ENCODE data around the gene CRIM1. TPM values are rescaled to one million over a fixed set of nuclear protein-coding genes. Genes with fewer than 3 reads are reported as not detected.
A peak's percentile ranks its signal among the peaks of the same experiment; 100 is the strongest.

Gene CRIM1
- total RNA-seq, 1 experiment from 2014 or later: 24.1 TPM

DNA sequence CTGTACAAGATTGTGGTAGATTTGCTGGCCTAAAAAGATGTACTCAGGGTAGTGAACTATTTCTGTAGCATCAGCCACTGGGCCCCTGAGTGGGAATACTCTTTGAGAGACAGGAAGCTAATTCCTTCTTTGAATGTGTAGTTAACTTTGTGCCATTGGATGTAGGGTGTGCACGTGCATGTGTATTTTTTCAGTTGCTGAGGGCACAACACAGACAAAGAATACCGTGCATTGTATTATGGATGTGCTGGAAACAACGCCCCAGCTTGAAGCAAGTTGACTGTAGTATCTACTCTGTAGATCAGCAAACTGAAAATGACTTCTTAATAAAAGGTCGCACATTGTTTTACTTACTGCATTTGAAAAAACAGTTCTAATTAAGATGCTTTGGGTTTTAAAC, 14.1 kb downstream of the CRIM1 start (continued):
- TF ChIP-seq ETV6 (CRISPR knock-in tag; IDR thresholded peaks at IDR 0.05) (no peak), CBFB (CRISPR knock-in tag; IDR thresholded peaks at IDR 0.05; ENCODE audit: low read depth) (no peak), ZNF121 (CRISPR knock-in tag; IDR thresholded peaks at IDR 0.05) (no peak)
- TF ChIP-seq, protein P1, sequence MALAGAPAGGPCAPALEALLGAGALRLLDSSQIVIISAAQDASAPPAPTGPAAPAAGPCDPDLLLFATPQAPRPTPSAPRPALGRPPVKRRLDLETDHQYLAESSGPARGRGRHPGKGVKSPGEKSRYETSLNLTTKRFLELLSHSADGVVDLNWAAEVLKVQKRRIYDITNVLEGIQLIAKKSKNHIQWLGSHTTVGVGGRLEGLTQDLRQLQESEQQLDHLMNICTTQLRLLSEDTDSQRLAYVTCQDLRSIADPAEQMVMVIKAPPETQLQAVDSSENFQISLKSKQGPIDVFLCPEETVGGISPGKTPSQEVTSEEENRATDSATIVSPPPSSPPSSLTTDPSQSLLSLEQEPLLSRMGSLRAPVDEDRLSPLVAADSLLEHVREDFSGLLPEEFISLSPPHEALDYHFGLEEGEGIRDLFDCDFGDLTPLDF (CRISPR knock-in tag; IDR thresholded peaks at IDR 0.05): no peak
- TF ChIP-seq, protein P2, sequence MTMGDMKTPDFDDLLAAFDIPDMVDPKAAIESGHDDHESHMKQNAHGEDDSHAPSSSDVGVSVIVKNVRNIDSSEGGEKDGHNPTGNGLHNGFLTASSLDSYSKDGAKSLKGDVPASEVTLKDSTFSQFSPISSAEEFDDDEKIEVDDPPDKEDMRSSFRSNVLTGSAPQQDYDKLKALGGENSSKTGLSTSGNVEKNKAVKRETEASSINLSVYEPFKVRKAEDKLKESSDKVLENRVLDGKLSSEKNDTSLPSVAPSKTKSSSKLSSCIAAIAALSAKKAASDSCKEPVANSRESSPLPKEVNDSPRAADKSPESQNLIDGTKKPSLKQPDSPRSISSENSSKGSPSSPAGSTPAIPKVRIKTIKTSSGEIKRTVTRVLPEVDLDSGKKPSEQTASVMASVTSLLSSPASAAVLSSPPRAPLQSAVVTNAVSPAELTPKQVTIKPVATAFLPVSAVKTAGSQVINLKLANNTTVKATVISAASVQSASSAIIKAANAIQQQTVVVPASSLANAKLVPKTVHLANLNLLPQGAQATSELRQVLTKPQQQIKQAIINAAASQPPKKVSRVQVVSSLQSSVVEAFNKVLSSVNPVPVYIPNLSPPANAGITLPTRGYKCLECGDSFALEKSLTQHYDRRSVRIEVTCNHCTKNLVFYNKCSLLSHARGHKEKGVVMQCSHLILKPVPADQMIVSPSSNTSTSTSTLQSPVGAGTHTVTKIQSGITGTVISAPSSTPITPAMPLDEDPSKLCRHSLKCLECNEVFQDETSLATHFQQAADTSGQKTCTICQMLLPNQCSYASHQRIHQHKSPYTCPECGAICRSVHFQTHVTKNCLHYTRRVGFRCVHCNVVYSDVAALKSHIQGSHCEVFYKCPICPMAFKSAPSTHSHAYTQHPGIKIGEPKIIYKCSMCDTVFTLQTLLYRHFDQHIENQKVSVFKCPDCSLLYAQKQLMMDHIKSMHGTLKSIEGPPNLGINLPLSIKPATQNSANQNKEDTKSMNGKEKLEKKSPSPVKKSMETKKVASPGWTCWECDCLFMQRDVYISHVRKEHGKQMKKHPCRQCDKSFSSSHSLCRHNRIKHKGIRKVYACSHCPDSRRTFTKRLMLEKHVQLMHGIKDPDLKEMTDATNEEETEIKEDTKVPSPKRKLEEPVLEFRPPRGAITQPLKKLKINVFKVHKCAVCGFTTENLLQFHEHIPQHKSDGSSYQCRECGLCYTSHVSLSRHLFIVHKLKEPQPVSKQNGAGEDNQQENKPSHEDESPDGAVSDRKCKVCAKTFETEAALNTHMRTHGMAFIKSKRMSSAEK (CRISPR knock-in tag; IDR thresholded peaks at IDR 0.05; ENCODE audit: borderline replicate concordance): no peak

DNA sequence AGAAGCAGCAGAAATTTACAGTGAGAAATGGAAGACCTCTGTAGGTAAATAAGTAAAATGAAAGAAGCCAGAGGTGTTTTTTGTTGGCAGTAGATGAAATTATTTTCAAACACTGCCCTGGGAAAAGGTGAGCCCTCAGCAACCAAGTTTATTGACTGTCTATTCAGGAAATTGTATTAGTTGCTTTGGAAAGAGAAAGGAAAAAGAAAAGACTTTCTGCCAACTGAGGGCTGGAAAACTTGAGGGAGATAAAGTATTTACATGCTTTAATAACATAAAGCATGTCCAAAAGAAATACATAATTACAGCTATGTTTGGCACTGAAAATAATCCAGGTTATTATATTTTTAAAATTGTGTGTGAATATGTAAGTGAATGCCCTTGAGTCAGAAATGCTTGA, 14.7 kb downstream of the CRIM1 start:
- no peaks in the 10 kb centered on the region for H3K36me3 Mint-ChIP-seq
- ATAC-seq (no peak), DNase-seq (ENCODE audit: low spot score) (no peak)
- no peaks in the 10 kb centered on the region for H3K9me3 Mint-ChIP-seq
- peaks cover 100% of the 10 kb centered on the region for H3K4me1 Mint-ChIP-seq
- H3K27ac Mint-ChIP-seq: no peak overlapping the region
- no peak overlapping the region for H3K4me3 Mint-ChIP-seq
- ChIA-PET CTCF (interaction anchor here (2.9 to 3.4 kb wide), 2 partner anchors 90 kb away, joined by 19 to 23 read pairs; no protein-coding TSS in a partner anchor), POLR2A (no interaction called here)
- TF ChIP-seq, protein P3, sequence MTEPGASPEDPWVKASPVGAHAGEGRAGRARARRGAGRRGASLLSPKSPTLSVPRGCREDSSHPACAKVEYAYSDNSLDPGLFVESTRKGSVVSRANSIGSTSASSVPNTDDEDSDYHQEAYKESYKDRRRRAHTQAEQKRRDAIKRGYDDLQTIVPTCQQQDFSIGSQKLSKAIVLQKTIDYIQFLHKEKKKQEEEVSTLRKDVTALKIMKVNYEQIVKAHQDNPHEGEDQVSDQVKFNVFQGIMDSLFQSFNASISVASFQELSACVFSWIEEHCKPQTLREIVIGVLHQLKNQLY (CRISPR knock-in tag; IDR thresholded peaks at IDR 0.05): no peak
- TF ChIP-seq RORB (CRISPR knock-in tag; IDR thresholded peaks at IDR 0.05) (no peak), CREM (CRISPR knock-in tag; IDR thresholded peaks at IDR 0.05) (no peak), ZBTB21 (CRISPR knock-in tag; IDR thresholded peaks at IDR 0.05; ENCODE audit: borderline replicate concordance) (no peak), EMX1 (CRISPR knock-in tag; IDR thresholded peaks at IDR 0.05) (no peak), IRF2 (CRISPR knock-in tag; IDR thresholded peaks at IDR 0.05; ENCODE audit: borderline replicate concordance, low read depth) (no peak), FOXJ3 (CRISPR knock-in tag; IDR thresholded peaks at IDR 0.05; ENCODE audit: borderline replicate concordance) (no peak)
- TF ChIP-seq, protein P4, sequence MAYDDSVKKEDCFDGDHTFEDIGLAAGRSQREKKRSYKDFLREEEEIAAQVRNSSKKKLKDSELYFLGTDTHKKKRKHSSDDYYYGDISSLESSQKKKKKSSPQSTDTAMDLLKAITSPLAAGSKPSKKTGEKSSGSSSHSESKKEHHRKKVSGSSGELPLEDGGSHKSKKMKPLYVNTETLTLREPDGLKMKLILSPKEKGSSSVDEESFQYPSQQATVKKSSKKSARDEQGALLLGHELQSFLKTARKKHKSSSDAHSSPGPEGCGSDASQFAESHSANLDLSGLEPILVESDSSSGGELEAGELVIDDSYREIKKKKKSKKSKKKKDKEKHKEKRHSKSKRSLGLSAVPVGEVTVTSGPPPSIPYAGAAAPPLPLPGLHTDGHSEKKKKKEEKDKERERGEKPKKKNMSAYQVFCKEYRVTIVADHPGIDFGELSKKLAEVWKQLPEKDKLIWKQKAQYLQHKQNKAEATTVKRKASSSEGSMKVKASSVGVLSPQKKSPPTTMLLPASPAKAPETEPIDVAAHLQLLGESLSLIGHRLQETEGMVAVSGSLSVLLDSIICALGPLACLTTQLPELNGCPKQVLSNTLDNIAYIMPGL (CRISPR knock-in tag; IDR thresholded peaks at IDR 0.05): no peak
- no peaks in the 10 kb centered on the region for H3K27me3 Mint-ChIP-seq (ENCODE audit: low read depth)

DNA sequence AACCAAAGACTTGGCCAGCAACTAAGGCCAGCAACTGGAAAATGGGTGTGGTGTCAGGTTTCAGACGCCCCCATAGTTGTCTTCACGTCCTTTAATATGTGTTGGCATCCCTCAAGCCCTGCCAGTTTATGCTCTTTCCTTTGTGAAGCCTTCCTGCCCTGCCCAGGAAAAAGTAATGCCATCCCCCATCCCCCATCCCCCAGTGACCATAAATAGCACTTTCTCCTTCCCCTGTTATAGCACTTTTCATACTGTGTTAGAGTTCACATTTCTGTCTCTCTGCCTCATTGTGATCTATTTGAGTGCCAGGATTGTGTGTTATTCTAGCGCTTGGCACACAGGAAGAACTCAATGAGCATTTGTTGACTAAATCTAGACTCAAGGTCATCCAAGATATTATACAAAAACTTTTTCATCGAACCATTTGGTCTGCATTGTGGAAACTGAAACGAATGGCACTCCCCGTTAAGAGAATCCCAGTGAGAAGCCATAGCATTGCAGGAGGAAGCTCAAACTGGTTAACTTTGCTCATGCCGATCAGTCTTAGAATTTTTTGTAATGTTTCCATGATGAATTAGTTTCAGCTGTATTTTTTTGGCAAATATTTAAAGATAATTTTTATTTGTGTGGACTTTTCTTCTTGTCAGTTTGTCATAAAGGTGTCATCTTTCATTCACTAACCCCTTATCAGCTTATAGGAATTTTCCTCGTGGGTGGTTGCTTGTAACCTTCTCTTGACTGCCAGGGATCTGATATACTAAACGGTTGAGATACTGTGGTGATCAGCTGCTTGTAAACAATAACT, 15.7 kb downstream of the CRIM1 start:
- DNase-seq (ENCODE audit: low spot score) (no peak), ATAC-seq (no peak)
- Mint-ChIP-seq H3K4me3 (peak overlapping the region; percentile 8), H3K27me3 (ENCODE audit: low read depth) (no peaks in the 10 kb centered on the region), H3K36me3 (no peaks in the 10 kb centered on the region), H3K4me1 (peaks cover 100% of the 10 kb centered on the region), H3K27ac (peak overlapping the region; percentile 97), H3K9me3 (no peaks in the 10 kb centered on the region)
- POLR2A ChIA-PET: interaction anchor here (0.5 to 0.9 kb wide), 2 partner anchors 9 to 176 kb away, joined by 3 to 4 read pairs; no protein-coding TSS in a partner anchor
- TF ChIP-seq SMAD4 (CRISPR knock-in tag; IDR thresholded peaks at IDR 0.05) (no peak), CREM (CRISPR knock-in tag; IDR thresholded peaks at IDR 0.05) (no peak), SP1 (CRISPR knock-in tag; conservative IDR thresholded peaks at IDR 0.05) (no peak), TEAD1 (CRISPR knock-in tag; IDR thresholded peaks at IDR 0.05) (no peak), TP53 (CRISPR knock-in tag; IDR thresholded peaks at IDR 0.05) (no peak)
- TF ChIP-seq, protein P5, sequence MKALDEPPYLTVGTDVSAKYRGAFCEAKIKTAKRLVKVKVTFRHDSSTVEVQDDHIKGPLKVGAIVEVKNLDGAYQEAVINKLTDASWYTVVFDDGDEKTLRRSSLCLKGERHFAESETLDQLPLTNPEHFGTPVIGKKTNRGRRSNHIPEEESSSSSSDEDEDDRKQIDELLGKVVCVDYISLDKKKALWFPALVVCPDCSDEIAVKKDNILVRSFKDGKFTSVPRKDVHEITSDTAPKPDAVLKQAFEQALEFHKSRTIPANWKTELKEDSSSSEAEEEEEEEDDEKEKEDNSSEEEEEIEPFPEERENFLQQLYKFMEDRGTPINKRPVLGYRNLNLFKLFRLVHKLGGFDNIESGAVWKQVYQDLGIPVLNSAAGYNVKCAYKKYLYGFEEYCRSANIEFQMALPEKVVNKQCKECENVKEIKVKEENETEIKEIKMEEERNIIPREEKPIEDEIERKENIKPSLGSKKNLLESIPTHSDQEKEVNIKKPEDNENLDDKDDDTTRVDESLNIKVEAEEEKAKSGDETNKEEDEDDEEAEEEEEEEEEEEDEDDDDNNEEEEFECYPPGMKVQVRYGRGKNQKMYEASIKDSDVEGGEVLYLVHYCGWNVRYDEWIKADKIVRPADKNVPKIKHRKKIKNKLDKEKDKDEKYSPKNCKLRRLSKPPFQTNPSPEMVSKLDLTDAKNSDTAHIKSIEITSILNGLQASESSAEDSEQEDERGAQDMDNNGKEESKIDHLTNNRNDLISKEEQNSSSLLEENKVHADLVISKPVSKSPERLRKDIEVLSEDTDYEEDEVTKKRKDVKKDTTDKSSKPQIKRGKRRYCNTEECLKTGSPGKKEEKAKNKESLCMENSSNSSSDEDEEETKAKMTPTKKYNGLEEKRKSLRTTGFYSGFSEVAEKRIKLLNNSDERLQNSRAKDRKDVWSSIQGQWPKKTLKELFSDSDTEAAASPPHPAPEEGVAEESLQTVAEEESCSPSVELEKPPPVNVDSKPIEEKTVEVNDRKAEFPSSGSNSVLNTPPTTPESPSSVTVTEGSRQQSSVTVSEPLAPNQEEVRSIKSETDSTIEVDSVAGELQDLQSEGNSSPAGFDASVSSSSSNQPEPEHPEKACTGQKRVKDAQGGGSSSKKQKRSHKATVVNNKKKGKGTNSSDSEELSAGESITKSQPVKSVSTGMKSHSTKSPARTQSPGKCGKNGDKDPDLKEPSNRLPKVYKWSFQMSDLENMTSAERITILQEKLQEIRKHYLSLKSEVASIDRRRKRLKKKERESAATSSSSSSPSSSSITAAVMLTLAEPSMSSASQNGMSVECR (CRISPR knock-in tag; IDR thresholded peaks at IDR 0.05; ENCODE audit: borderline replicate concordance): no peak
- TF ChIP-seq, protein P6, sequence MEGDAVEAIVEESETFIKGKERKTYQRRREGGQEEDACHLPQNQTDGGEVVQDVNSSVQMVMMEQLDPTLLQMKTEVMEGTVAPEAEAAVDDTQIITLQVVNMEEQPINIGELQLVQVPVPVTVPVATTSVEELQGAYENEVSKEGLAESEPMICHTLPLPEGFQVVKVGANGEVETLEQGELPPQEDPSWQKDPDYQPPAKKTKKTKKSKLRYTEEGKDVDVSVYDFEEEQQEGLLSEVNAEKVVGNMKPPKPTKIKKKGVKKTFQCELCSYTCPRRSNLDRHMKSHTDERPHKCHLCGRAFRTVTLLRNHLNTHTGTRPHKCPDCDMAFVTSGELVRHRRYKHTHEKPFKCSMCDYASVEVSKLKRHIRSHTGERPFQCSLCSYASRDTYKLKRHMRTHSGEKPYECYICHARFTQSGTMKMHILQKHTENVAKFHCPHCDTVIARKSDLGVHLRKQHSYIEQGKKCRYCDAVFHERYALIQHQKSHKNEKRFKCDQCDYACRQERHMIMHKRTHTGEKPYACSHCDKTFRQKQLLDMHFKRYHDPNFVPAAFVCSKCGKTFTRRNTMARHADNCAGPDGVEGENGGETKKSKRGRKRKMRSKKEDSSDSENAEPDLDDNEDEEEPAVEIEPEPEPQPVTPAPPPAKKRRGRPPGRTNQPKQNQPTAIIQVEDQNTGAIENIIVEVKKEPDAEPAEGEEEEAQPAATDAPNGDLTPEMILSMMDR (IDR thresholded peaks at IDR 0.05): no peak
- CTCF ChIA-PET: interaction anchor here (1.0 to 2.9 kb wide), 5 partner anchors 13 to 136 kb away, joined by 3 to 19 read pairs (median 3); no protein-coding TSS in a partner anchor
